Measurements from ENCODE around the gene OR7A10. TPM values are rescaled to one million over a fixed set of nuclear protein-coding genes. Genes with fewer than 3 reads are reported as not detected.

Gene OR7A10
- total RNA-seq (ENCODE audit: insufficient read depth, low replicate concordance) = not detected

DNA sequence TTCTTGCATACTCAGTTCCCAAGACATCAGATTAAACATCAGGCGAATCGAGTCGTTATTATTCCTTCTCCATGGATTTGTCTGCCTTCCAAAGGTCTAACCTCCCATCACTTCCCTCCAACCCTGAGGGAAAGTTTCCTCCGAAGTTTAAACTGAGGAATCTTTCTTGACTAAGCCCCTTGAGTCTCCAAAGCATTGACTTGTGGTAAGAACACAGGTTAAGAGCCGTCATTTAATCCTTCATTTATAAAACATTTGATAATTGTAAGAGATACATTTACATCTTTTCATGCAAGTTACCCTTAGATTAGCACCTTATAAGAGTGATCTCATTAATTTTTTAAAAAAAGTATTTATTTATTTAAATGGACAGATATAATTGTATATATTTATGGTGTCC is at the start of gene OR7A10:
TSS of gene OR7A10 (minus strand) at position 101 of the 400 bp plus-strand sequence. CDS start 7,045 bp downstream, outside the sequence.
- DNase-seq (ENCODE audit: low spot score) = no peak

DNA sequence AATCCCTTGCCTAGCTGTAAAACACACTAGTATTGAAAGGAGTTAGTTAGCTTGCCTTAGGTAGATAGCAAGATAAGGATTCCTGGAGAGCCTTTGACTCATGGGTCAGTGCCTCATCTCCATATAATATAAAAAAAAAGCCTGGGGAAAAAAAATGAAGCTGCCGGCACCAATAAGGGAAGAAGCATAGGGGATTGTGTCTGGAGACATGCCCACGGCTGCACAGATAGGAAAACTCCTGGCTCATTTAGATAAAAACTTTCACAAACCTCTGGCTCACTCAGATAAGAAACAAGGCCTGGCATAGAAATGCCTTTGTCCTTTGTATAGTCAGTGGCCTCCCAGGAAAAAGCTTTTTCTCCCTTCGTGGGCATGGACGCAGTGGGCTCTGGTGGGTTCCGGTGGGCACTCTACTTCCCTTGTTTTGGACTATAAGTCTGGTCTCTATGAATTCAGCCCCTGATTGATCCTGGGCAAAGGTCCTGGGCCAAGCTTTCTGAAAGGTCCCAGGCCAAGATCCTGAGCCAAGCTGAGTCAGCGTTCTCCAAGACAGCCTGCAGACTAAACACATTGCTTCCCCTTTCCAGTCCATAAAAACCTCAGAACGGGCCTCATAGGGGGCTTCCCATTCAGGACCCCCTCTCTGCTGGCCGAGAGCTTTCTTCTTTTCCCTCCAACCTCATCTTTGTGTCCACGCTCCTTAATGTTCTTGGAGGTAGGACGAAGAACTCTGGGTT is 42.1 kb upstream of the OR7A10 start:
- peak; percentile 26 for DNase-seq (ENCODE audit: low spot score)

DNA sequence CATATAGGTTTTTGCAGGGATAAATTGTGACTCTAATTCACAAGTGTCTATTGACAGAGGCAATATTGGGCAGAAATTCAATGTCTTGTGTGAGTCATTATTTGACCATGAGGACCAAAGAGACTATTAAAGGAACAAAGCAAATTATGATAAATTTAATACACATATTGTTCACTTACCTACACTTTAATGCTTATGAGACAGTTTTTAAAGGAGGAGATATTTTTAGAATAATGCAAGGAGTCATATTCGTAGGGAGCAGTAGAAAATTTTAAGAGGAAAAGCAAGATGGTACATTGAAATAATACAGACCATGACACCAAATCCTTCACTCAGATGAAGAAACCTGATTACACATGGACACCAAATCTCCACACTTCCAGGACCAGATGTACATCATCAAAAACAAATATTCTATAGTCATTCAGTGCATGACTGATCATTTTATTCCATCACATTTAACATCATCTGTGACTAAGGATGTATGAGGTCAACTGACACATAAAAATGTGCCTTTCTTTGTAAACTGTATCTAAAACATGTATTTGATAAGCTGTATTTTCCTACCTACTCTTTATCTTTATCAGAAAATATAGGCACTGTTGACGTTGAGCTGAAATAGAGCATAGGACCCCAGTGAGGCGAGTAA is 41.4 kb upstream of the OR7A10 start:
- no peak for DNase-seq (ENCODE audit: low spot score)

DNA sequence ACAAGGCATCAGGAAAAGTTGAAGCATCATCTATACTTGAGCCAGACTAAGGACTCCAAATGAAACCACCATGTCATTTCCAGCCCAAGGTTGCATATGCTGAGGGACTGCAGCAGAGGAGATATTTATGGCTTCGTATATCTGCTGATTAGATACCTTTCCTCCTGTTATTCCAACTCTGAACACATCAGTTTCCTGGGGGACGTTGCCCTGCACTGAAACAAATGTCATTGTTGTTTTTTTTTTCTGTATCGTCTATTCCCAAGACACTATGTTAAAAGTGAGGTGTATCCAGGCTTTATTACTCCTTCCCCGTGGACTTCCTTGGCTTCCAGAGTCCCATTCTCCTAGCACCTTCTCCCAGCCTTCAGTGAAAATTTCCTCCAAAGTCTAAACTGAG is 37.3 kb upstream of the OR7A10 start, which contains the start of gene OR7A17:
TSS of gene OR7A17 (minus strand) at position 101 of the 400 bp plus-strand sequence. CDS start 4,777 bp downstream, outside the sequence.
- DNase-seq (ENCODE audit: low spot score) = no peak

GRCh38 chr19:14871619-14872230 is 23.0 kb upstream of the OR7A10 start:
- peak; percentile 17 for DNase-seq (ENCODE audit: low spot score)

DNA sequence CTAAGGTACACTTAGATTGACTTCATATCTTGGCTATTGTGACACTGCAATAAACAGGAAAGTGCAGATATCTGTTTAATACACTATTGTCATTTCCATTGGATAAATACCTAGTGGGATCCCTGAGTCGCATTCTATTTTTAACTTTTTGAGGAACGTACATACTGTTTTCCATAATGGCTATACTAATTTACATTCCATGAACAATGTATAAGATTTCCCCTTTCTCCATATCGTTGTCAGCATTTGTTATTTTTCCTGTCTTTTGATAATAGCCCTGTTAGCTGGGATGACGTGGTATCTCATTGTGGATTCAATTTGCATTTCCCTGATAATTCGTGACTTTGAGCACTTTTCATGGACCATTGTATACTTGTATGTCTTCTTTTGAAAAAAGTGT is 19.8 kb upstream of the OR7A10 start:
- DNase-seq (ENCODE audit: low spot score) = no peak

GRCh38 chr19:14843578-14843977 is 5.1 kb downstream of the OR7A10 start:
- DNase-seq (ENCODE audit: low spot score) = peak; percentile 76

GRCh38 chr19:14843169-14843568 is 5.6 kb downstream of the OR7A10 start:
- DNase-seq (ENCODE audit: low spot score) = no peak

DNA sequence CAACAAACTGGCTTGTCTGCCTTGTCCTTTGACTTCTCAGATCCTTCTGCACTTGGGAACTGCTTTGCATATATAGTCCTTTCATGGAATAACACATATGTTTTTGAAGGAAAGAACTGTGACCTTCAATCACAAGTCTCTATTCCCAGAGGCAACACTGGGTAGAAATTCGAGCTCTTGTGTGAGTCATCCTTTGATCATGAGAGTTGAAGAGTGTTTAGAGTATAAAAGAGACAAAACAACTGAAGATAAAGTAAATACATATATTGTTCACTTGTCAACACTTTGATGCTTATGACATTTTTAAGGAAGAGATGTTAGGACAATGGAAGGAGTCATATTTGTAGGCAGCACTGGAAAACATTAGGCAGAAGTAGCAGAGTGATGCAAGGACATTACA is 8.5 kb downstream of the OR7A10 start:
- no peak for DNase-seq (ENCODE audit: low spot score)

DNA sequence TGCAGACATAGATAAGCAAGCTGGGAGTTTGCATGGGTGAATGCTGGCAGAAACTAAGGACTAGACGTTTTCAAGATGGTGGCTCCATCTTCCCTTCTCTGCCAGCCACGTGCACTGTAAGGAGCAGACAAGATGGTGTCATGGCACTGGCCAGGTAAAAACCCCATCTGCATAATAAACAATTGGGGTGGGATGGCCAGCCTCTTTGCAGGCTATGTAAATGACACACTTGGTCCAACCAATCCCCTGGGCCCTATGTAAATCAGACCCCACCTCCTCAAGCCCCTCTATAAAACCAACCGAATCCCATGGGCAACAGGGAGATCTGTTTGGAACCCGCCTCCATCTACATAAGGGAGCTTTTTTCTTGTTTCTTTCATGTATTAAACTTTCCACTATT is 11.3 kb downstream of the OR7A10 start:
- DNase-seq (ENCODE audit: low spot score) = no peak

- peak; percentile 76 for DNase-seq (ENCODE audit: low spot score)
These were observed 13.7 kb downstream of the OR7A10 start, which contains the start of the genes OR7A5 and OR7C1 for GRCh38 chr19:14835011-14835410. OR7A5 (minus strand) TSS chr19:14835185; CDS start chr19:14828241, 6,944 bp downstream. OR7C1 (minus strand) TSS chr19:14835185; CDS start chr19:14800136, 35,049 bp downstream.

GRCh38 chr19:14830702-14831101 is 18.0 kb downstream of the OR7A10 start:
- no peak for DNase-seq (ENCODE audit: low spot score)

DNA sequence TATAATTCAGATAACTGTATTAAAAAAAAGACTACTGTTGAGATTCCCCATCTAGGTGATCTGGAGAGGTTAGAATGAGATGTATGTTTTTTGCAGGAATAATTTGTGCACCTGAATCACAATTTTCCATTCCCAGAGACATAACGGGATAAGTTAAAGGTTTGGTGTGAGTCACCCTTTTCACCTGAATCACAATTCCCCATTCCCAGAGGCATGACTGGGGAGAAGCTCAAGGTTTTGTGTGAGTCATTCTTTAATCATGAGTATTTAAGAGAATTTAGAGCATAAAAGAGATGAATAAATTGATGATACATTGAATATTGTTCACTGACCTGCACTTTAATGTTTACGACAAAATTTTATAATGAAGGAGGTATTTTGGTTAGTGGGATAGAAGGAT is 22.7 kb downstream of the OR7A10 start:
- no peak for DNase-seq (ENCODE audit: low spot score)

DNA sequence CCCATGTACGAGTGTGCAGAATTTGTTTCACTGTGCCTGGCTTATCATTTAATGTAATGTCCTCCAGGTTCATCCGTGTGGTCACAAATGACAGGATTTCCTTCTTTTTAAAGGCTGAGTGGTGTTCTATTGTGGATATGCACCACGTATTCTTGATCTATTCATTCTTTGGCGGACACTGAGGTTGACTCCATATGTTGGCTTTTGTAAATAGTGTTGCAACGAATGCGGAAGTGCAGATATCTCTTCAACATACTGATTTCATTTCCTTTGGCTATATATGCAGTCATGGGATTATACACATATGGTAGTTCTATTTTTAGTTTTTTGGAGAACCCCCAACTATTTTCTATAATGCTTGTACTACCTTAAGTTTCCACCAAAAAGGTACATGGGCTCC is 26.8 kb downstream of the OR7A10 start:
- DNase-seq (ENCODE audit: low spot score) = no peak

DNA sequence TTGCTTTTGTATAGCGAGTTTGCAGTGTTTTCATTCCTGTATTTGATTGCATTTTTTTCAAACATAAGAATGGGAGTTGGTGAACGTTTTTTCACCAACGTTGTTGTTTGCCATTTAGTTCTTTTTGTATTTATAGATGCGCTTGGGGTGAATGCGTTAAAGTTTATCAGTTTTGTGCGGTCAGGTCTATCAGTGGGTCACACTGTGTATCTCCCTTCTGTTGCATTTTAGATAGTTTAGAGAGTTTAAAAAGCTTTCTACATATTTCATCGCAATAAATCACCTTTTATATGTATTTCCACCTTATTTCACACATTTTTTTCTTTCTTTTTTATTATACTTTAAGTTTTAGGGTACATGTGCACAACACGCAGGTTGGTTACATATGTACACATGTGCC is 30.1 kb downstream of the OR7A10 start:
- DNase-seq (ENCODE audit: low spot score) = no peak

DNA sequence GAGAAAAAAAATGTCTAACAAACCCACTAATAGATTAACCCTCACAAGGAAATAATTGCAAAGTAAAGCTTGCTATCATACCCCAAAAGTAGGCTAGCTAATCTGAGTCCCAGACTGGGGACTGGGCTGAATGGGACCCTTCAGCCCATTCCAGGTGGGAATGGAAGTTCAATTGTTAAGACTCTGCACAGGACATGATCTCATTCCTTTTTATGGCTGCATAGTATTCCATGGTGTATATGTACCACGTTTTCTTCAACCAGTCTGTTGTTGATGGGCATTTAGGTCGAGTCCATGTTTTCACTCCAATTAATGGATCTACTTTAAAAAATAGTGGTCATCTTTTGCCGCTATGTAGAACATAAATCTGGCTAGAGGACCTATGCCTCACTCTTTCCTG is 31.7 kb downstream of the OR7A10 start:
- DNase-seq (ENCODE audit: low spot score) = no peak

- no peak for DNase-seq (ENCODE audit: low spot score)
These were observed 33.6 kb downstream of the OR7A10 start for GRCh38 chr19:14814982-14815652.

- no peak for DNase-seq (ENCODE audit: low spot score)
These were observed 39.3 kb downstream of the OR7A10 start for GRCh38 chr19:14809272-14810057.

DNA sequence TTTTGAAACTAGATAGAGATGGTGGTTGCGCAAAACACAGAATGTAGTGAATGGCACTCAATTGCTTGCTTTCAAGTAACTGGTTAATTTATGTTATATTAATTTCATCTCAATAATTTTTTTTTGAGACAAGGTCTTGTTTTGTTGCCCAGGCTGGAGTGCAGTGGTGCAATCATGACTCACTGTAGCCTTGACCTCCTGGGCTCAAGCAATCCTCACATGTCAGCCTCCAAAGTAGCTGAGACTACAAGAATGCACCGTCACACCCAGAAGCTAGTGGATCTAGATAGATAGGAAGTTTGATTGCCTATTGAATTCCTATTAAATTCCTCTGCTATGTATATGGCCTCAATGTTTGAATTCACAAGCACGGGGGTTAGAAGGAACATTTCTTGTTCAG is 44.0 kb downstream of the OR7A10 start:
- no peak for DNase-seq (ENCODE audit: low spot score)

- DNase-seq (ENCODE audit: low spot score) = no peak
These were observed 50.0 kb downstream of the OR7A10 start for GRCh38 chr19:14798760-14799159.

DNA sequence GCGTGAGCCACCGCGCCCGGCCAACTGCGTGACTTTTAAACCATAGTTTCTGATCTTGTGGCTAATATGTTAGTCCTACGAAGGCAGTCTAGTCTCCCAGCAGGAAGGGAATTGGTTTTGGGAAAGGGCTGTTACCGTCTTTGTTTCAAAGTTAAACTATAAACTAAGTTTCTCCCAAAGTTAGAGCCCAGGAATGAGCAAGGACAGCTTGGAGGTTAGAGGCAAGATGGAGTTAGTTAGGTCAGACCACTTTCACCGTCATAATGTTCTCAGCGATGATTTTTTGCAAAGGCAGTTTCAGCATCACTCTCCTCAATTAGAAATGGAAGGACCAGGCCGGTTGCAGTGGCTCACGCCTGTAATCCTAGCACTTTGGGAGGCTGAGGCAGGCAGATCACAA is 52.7 kb downstream of the OR7A10 start:
- no peak for DNase-seq (ENCODE audit: low spot score)
